Mesendoderm (in vitro differentiated cells): ENCODE measurements around the gene BCL10.

ENCODE experiments used
- DNase-seq: peaks from one replicate; pipeline ENCODE4 v3.0.0; 2013
- H2AK5ac ChIP-seq: 2 replicates; pipeline ENCODE4 v1.6.1; 2013; ENCODE audit warnings: low read length, inconsistent platforms
- H2BK120ac ChIP-seq: 2 replicates; pipeline ENCODE4 v1.6.1; 2013; ENCODE audit warnings: low read depth, mild to moderate bottlenecking, low read length, moderate library complexity, mixed read lengths
- H2BK15ac ChIP-seq: replicated peaks from 2 replicates; pipeline ENCODE4 v1.6.1; 2013; ENCODE audit warnings: low read depth, mild to moderate bottlenecking, moderate library complexity
- H2BK5ac ChIP-seq: 2 replicates; pipeline ENCODE4 v1.6.1; 2013; ENCODE audit warnings: low read length, inconsistent platforms
- H3K18ac ChIP-seq: 2 replicates; pipeline ENCODE4 v1.6.1; 2013; ENCODE audit warnings: mild to moderate bottlenecking, low read length, mixed read lengths
- H3K23ac ChIP-seq: one replicate; pipeline ENCODE4 v1.6.1; 2013; ENCODE audit warnings: low read length
- H3K27ac ChIP-seq: 2 replicates; pipeline ENCODE4 v1.5.1; 2013; ENCODE audit warnings: low read depth, mild to moderate bottlenecking, inconsistent platforms, low read length, moderate library complexity
- H3K27me3 ChIP-seq: 2 replicates; pipeline ENCODE4 v1.6.1; 2013; ENCODE audit warnings: low read length, control low read depth, mild to moderate bottlenecking, inconsistent platforms; ENCODE audit not compliant: insufficient read depth, poor library complexity
- H3K36me3 ChIP-seq: 2 replicates; pipeline ENCODE4 v1.6.1; 2013; ENCODE audit warnings: low read length, inconsistent platforms; ENCODE audit not compliant: control insufficient read depth, insufficient read depth
- H3K4ac ChIP-seq: one replicate; pipeline ENCODE4 v1.6.1; 2013; ENCODE audit warnings: low read depth, mild to moderate bottlenecking, low read length, moderate library complexity
- H3K4me1 ChIP-seq: 2 replicates; pipeline ENCODE4 v1.6.1; 2013; ENCODE audit warnings: low read depth, low read length, inconsistent platforms; ENCODE audit not compliant: control insufficient read depth
- H3K4me2 ChIP-seq: 2 replicates; pipeline ENCODE4 v1.6.1; 2013; ENCODE audit warnings: low read length
- H3K4me3 ChIP-seq: 2 replicates; pipeline ENCODE4 v1.5.1; 2013; ENCODE audit warnings: mild to moderate bottlenecking, low read length
- H3K56ac ChIP-seq: one replicate; pipeline ENCODE4 v1.6.1; 2013; ENCODE audit warnings: low read length
- H3K79me1 ChIP-seq: 2 replicates; pipeline ENCODE4 v1.6.1; 2013; ENCODE audit warnings: low read length, inconsistent platforms
- H3K79me2 ChIP-seq: 2 replicates; pipeline ENCODE4 v1.6.1; 2013; ENCODE audit warnings: mild to moderate bottlenecking, low read length; ENCODE audit not compliant: control insufficient read depth, insufficient read depth
- H3K9ac ChIP-seq: 2 replicates; pipeline ENCODE4 v1.6.1; 2013; ENCODE audit warnings: low read length, inconsistent platforms
- H4K5ac ChIP-seq: one replicate; pipeline ENCODE4 v1.6.1; 2013; ENCODE audit warnings: low read length
- H4K8ac ChIP-seq: one replicate; pipeline ENCODE4 v1.6.1; 2013; ENCODE audit warnings: low read depth, mild to moderate bottlenecking, control low read depth, low read length, moderate library complexity
- WGBS: extraction: QIAGEN DNeasy Blood & Tissue Kit; methylation state at CpG from one replicate; pipeline ENCODE4 v1.1.7; 2013; ENCODE audit warnings: low lambda C conversion rate, missing lambda C conversion rate; ENCODE audit not compliant: insufficient coverage; ENCODE audit errors: extremely low coverage; 5-methylcytosine and 5-hydroxymethylcytosine counted together

BCL10 gene

DNA sequence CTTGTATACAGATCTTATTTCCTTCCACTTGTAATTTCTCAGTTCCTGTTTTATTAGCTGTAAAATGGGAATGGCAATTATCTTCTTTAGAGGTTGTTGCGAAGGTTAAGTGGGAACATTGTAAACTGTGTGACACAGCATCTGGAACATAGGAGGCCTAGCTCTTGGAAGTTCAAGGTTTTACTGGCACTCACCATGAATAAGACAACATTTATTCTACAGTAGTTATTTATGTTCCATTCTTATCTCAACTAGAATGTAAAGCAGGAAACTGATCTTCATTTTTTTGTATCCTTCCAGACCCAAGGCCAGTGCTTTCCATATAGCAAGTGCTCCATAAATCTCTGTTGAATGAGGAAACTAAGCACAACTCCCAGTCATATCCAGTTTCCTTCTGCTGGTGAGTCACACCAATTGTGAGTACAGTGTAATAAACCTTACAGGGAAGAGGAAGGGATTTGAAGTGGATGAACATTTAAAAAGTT is 1.4 kb downstream of the BCL10 start:
- Histone ChIP-seq H3K4me1 (no peaks in the 10 kb centered on the region), H3K27ac (no peak overlapping the region), H3K4ac (no peak overlapping the region), H3K79me1 (peaks cover 11% of the 10 kb centered on the region), H3K36me3 (no peaks in the 10 kb centered on the region), H3K9ac (no peak overlapping the region), H2BK120ac (no peak overlapping the region), H3K79me2 (peaks cover 19% of the 10 kb centered on the region), H3K4me3 (no peak overlapping the region), H3K18ac (no peak overlapping the region), H4K8ac (no peak overlapping the region), H3K4me2 (no peak overlapping the region), H2AK5ac (no peak overlapping the region), H3K23ac (no peak overlapping the region), H4K5ac (no peak overlapping the region), H2BK5ac (no peak overlapping the region), H3K56ac (no peak overlapping the region), H3K27me3 (no peaks in the 10 kb centered on the region), H2BK15ac (no peak overlapping the region)
- DNase-seq = no peak
- WGBS = no CpG with 5 or more reads among the region's 1 CpG

DNA sequence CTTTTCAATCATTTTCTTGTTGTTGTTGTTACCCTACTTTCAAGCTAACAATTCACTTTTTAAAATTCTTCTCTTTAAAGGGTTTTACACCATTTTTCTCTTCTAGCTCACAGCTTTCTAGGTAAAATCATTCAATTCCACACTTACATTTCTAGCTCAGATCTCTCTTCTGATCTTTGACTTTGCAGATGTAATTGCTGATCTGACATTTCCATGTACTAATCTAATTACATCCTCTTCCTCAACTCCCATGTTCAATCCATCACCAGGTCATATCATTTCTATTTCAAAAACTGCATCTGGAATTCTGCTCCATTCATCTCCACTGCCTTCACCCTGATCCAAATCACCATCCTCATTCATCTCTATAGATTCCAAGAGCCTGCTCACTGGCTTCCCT is 3.0 kb downstream of the BCL10 start:
- Histone ChIP-seq H3K4me3 (no peak overlapping the region), H3K23ac (no peak overlapping the region), H3K9ac (no peak overlapping the region)

DNA sequence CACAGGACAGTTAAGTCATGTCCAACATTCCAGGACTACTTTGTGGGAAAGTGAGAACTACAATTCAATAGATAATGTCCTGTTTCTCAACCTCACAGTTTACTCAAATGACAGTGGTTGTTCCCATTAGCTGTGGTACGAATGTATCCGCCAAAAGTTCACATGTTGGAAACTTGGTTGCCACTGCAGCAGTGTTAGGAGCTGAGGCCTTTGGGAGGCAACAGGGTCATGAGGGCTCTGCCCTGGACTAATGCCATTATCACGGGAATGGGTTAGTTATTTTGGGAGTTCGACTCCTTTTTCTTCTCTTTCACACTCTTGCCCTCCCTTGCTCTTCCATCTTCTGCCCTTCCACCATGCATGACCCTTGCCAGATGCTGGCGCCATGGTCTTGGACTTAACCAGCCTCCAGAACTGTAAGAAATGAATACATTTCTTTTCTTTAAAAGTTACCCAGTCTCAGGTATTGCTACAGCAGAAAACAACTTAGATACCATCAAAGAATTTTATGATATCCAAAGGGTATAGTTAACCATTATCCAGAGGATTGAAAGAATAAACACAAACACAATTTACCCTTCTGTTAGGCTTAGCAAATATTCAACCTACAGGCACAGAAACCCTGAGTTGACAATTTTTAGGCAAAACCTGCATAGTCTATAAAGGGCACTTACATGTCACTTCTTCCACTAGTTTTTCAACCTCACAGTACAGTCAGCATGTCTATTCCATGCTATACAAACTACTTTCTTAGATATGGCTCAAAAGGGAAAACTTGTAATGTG is 7.4 kb downstream of the BCL10 start:
- Histone ChIP-seq H3K79me1 (peaks cover 5% of the 10 kb centered on the region), H2BK15ac (no peak overlapping the region), H3K23ac (no peak overlapping the region), H3K4me2 (no peak overlapping the region), H3K36me3 (peaks cover 3% of the 10 kb centered on the region), H3K4me3 (no peak overlapping the region), H3K79me2 (peaks cover 7% of the 10 kb centered on the region), H3K27me3 (no peaks in the 10 kb centered on the region), H3K27ac (no peak overlapping the region), H3K4me1 (no peaks in the 10 kb centered on the region), H3K4ac (no peak overlapping the region), H2BK5ac (no peak overlapping the region), H3K56ac (no peak overlapping the region), H2AK5ac (no peak overlapping the region), H4K8ac (no peak overlapping the region), H3K18ac (no peak overlapping the region), H4K5ac (no peak overlapping the region), H3K9ac (no peak overlapping the region), H2BK120ac (no peak overlapping the region)
- WGBS = no CpG with 5 or more reads among the region's 5 CpGs
- DNase-seq = no peak

More for the DNA sequence above, 3.0 kb downstream of the BCL10 start:
- H3K56ac ChIP-seq = no peak overlapping the region
- H3K27me3 ChIP-seq = no peaks in the 10 kb centered on the region
- no peaks in the 10 kb centered on the region for H3K4me1 ChIP-seq
- H4K5ac ChIP-seq = no peak overlapping the region
- DNase-seq = no peak
- peaks cover 11% of the 10 kb centered on the region for H3K79me1 ChIP-seq
- no peak overlapping the region for H2BK120ac ChIP-seq
- no peak overlapping the region for H3K4me2 ChIP-seq
- no peak overlapping the region for H3K27ac ChIP-seq
- H2AK5ac ChIP-seq = no peak overlapping the region
- no peak overlapping the region for H2BK5ac ChIP-seq
- H3K4ac ChIP-seq = no peak overlapping the region
- H3K79me2 ChIP-seq = peaks cover 19% of the 10 kb centered on the region
- peaks cover 3% of the 10 kb centered on the region for H3K36me3 ChIP-seq
- H3K18ac ChIP-seq = no peak overlapping the region
- no peak overlapping the region for H4K8ac ChIP-seq
- no peak overlapping the region for H2BK15ac ChIP-seq

DNA sequence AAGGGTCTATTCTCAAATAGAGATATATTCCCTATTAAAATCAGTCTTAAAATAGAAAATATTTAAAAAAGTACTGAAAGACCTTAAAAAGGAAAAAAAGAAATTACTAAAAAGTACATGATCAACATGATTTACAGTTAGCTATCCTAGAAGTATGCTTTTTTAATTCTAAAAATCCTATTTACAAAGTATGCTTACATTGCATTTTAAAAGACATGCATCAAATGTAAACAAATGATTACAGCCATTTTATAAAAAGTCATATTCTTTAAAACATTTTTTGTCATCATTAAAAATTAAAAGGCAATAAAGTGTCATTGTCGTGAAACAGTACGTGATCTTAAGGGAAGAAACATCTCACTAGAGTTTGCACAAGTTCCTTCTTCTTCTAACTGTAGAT is 9.1 kb downstream of the BCL10 start:
- Histone ChIP-seq H2BK120ac (no peak overlapping the region), H3K9ac (no peak overlapping the region), H3K4ac (no peak overlapping the region), H2AK5ac (no peak overlapping the region), H3K4me3 (no peak overlapping the region), H3K27me3 (no peaks in the 10 kb centered on the region), H3K27ac (no peak overlapping the region), H3K4me1 (no peaks in the 10 kb centered on the region), H3K23ac (no peak overlapping the region), H2BK15ac (no peak overlapping the region), H3K79me1 (no peaks in the 10 kb centered on the region), H2BK5ac (no peak overlapping the region), H4K5ac (no peak overlapping the region), H3K18ac (no peak overlapping the region), H3K79me2 (no peaks in the 10 kb centered on the region), H4K8ac (no peak overlapping the region), H3K56ac (no peak overlapping the region), H3K4me2 (no peak overlapping the region), H3K36me3 (peaks cover 3% of the 10 kb centered on the region)
- no peak for DNase-seq
- WGBS = no CpG with 5 or more reads among the region's 2 CpGs

DNA sequence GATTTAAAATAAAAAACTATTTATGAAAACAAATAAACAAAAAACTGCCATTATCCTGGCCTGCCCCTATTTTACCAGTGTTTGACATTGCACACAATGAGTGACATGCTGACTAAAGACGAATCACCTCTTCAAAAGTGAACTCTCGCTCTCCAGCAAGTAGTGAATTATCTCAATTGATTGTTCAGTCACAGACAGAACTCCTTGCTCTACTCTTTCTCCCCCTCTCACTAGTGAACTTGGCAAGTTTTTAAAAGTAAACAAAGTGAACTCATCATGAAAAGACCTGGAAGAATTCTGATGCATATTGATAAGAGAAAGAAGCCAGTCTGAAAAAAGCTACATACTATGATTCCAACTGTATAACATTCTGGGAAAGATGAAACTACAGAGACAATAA is 12.3 kb downstream of the BCL10 start:
- Histone ChIP-seq H2BK15ac (no peak overlapping the region), H3K56ac (no peak overlapping the region), H3K18ac (no peak overlapping the region), H2AK5ac (no peak overlapping the region), H4K8ac (no peak overlapping the region), H3K4me3 (no peak overlapping the region), H3K36me3 (no peaks in the 10 kb centered on the region), H3K79me1 (no peaks in the 10 kb centered on the region), H3K4me2 (no peak overlapping the region), H4K5ac (no peak overlapping the region), H3K27ac (no peak overlapping the region), H3K79me2 (peaks cover under 1% of the 10 kb centered on the region), H2BK5ac (no peak overlapping the region), H2BK120ac (no peak overlapping the region), H3K27me3 (no peaks in the 10 kb centered on the region), H3K23ac (no peak overlapping the region), H3K4ac (no peak overlapping the region), H3K4me1 (no peaks in the 10 kb centered on the region), H3K9ac (no peak overlapping the region)
- WGBS = no CpG with 5 or more reads among the region's 2 CpGs
- DNase-seq = no peak

DNA sequence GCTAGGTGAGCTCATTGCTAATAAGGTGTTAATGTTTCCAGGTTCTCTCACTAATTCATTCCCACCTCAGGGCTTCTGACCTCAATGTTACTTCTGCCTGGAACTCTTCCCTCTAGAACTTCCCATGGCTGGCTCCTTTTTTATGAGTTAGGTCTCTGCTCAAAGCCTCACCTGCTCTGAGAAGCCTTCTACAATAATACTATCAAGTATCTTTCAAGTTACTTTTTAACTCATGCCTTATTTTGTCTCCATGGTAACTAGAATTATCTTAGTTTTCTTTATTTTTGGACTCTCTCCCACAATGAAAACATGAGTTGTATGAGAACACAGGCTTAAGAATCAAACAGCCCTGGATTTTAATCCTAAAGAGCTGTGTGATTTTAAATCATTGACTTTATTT is 13.4 kb downstream of the BCL10 start:
- Histone ChIP-seq H3K27ac (no peak overlapping the region), H3K23ac (no peak overlapping the region), H3K4ac (no peak overlapping the region), H4K5ac (no peak overlapping the region), H3K4me1 (no peaks in the 10 kb centered on the region), H3K27me3 (no peaks in the 10 kb centered on the region), H3K9ac (no peak overlapping the region), H3K18ac (no peak overlapping the region), H2BK15ac (no peak overlapping the region), H3K36me3 (no peaks in the 10 kb centered on the region), H2BK5ac (no peak overlapping the region), H3K4me2 (no peak overlapping the region), H3K4me3 (no peak overlapping the region), H2BK120ac (no peak overlapping the region), H4K8ac (no peak overlapping the region), H3K79me2 (peaks cover 10% of the 10 kb centered on the region), H2AK5ac (no peak overlapping the region), H3K79me1 (peaks cover 2% of the 10 kb centered on the region), H3K56ac (no peak overlapping the region)
- DNase-seq = no peak
